GM12878 (cell line): ENCODE results near the gene PITPNC1. TPM values are rescaled to one million over a fixed set of nuclear protein-coding genes. Genes with fewer than 3 reads are reported as not detected.

ENCODE experiments used
- BCL3 ChIP-seq: IDR thresholded peaks from 2 replicates; pipeline ENCODE4 v1.6.1; 2011; ENCODE audit warnings: borderline replicate concordance, low read depth, mild to moderate bottlenecking, moderate library complexity, low read length; ENCODE audit not compliant: insufficient read depth, poor library complexity, severe bottlenecking
- BHLHE40 ChIP-seq, 2 experiments: fragments of 450-650 bp in 1 of 2; IDR thresholded peaks; 2 replicates each; pipeline ENCODE4 v1.6.1; 2011 to 2017; ENCODE audit warnings: low read depth in 2 of 2, borderline replicate concordance in 1 of 2, improper control_type of control experiment in 1 of 2, low read length in 1 of 2, mild to moderate bottlenecking in 1 of 2
- E2F4 ChIP-seq: IDR thresholded peaks from 2 replicates; pipeline ENCODE4 v1.6.1; 2012; ENCODE audit warnings: low read depth, low read length, improper control_type of control experiment
- FOXK2 ChIP-seq: fragments of 450-650 bp; IDR thresholded peaks from 2 replicates; pipeline ENCODE4 v1.6.1; 2017; ENCODE audit warnings: mild to moderate bottlenecking, moderate library complexity
- MYC ChIP-seq: IDR thresholded peaks from 2 replicates; pipeline ENCODE4 v1.6.1; 2011; ENCODE audit warnings: mild to moderate bottlenecking, low read length, moderate library complexity, inconsistent platforms; ENCODE audit not compliant: insufficient read depth, insufficient replicate concordance, insufficient read length, severe bottlenecking
- NRF1 ChIP-seq: conservative IDR thresholded peaks from 2 replicates; pipeline ENCODE4 v1.6.1; 2011; ENCODE audit warnings: mild to moderate bottlenecking, low read depth, low read length, improper control_type of control experiment
- PKNOX1 ChIP-seq: fragments of 450-650 bp; IDR thresholded peaks from 2 replicates; pipeline ENCODE4 v1.6.1; 2016; ENCODE audit warnings: mild to moderate bottlenecking
- POLR2AphosphoS2 ChIP-seq: IDR thresholded peaks from 2 replicates; pipeline ENCODE4 v1.6.1; 2011; ENCODE audit warnings: low read depth, mild to moderate bottlenecking, low read length, improper control_type of control experiment, moderate library complexity
- RB1 ChIP-seq: fragments of 450-650 bp; formaldehyde crosslinking; IDR thresholded peaks from 2 replicates; pipeline ENCODE4 v1.6.1; 2017; ENCODE audit warnings: mild to moderate bottlenecking, borderline replicate concordance
- REST ChIP-seq: IDR thresholded peaks from 2 replicates; pipeline ENCODE4 v1.6.1; 2012; ENCODE audit warnings: mild to moderate bottlenecking, low read depth, low read length
- RUNX3 ChIP-seq: IDR thresholded peaks from 2 replicates; pipeline ENCODE4 v1.6.1; 2012; ENCODE audit warnings: low read length, inconsistent platforms
- TARDBP ChIP-seq: IDR thresholded peaks from 2 replicates; pipeline ENCODE4 v1.6.1; 2016; ENCODE audit warnings: borderline replicate concordance
- TCF7 ChIP-seq: IDR thresholded peaks from 2 replicates; pipeline ENCODE4 v1.6.1; 2014; ENCODE audit warnings: antibody characterized with exemption, borderline replicate concordance
- ZNF217 ChIP-seq: fragments of 450-650 bp; IDR thresholded peaks from 2 replicates; pipeline ENCODE4 v1.6.1; 2017; ENCODE audit warnings: antibody characterized with exemption, mild to moderate bottlenecking
- ZNF24 ChIP-seq: fragments of 450-650 bp; IDR thresholded peaks from 2 replicates; pipeline ENCODE4 v1.6.1; 2017; ENCODE audit warnings: antibody characterized with exemption, mild to moderate bottlenecking
- polyA plus RNA-seq, 11 experiments: library from polyadenylated mRNA; depleted of rRNA in 4 of 11; unstranded in 6 of 11; stranded (reverse) in 5 of 11; fragments of >200 nt; fragmentation: Nextera tagmentation in 4 of 11; fragmentation: Illumina TruSeq in 1 of 11; extraction: Ambion mirVana in 4 of 11; extraction: Trizol in 1 of 11; gene quantifications; 1 replicate in 1 of 11; 2 replicates in 10 of 11; pipeline versions ENCODE4 v1.2.1 to v1.2.3, GENCODE V29; 2011 to 2016; ENCODE audit warnings: inconsistent platforms in 2 of 11, missing spikeins in 2 of 11, low read depth in 1 of 11
- total RNA-seq, 4 experiments: library from RNA; depleted of rRNA in 3 of 4; stranded (reverse); fragments of >200 nt in 3 of 4; fragmentation: Illumina TruSeq in 1 of 4; extraction: Trizol in 1 of 4; gene quantifications; 2 replicates each; pipeline versions ENCODE4 v1.2.1 to v1.2.3, GENCODE V29; 2013 to 2021
- TF ChIP-seq, protein P1 (sequence below): fragments of 450-650 bp; IDR thresholded peaks from 2 replicates; pipeline ENCODE4 v1.6.1; 2017; ENCODE audit warnings: mild to moderate bottlenecking, moderate library complexity

The PITPNC1 gene
- total and polyA plus RNA-seq, 10 of the 15 experiments (the other 5 are each of a cell fraction or from before 2014, with no cell fraction given): 12.2 to 62.4 (median 47.3) TPM

DNA sequence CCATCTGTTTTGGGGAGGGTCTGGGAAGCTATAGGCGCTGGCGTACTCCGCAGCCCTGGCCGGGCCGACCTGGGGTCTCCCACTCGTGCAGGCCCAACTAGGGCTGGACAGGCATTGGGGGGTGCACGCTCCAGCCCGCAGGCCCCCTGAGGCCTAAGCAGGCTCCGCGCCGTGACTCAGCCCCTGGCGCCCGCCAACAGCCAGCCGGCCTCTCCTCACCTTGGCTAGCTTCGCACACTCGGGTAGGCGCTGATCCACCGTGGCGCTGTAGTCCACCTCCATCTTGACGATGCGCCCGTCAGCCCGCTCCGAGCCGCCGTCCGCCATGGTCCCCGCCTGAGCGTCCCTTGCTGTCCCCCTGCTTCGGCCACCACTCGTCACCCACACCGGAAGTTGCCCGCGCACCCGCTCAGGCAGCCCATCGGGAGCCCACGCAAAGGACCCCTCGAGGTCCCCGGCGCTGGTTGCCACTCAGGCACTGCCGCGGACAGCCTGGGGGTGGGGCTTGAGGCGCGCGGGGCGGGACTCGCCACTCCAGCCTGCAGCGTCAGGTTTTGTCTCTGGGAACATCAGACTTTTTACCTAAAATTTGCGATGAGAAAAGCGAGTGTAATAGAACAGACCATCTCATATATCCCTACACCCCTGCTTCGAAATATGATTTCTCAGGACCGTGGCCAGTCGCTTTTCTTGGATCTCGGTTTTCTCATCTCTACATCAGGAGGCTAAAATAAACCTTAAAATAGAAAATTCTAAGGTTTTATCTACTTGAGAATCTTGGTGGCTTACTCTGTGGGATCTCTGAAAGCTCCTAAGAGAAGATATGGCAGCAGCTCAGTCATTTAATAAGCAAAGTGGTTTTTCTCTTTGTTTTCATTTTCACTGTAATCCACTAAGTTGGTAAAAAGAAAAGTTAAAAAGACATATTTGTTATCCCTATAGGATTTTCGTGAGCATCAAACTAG lies 10.6 kb upstream of the PITPNC1 start, which contains the start of gene PSMD12 (continued):
- TF ChIP-seq REST: 0 out of 2 replicates have a peak, but pooled peaks have one; percentile 16
- TF ChIP-seq PKNOX1: peak; percentile 57; the same call in 1 of the 2 replicates
- TF ChIP-seq NRF1: peak; percentile 49
- peak; percentile 21 for TF ChIP-seq RUNX3
- TF ChIP-seq ZNF24: no peak
- peak; percentile 74; the same call in 1 of the 2 replicates for TF ChIP-seq RB1
- peak in 1 of 2 experiments; percentile 19; a peak in 1 of 4 replicates for TF ChIP-seq BHLHE40 (IDR thresholded peaks at IDR 0.05; ENCODE audit: borderline replicate concordance in 1 of 2, low read depth in 2 of 2, low read length in 1 of 2)
- TF ChIP-seq ZNF217: no peak
- peak; percentile 93 for TF ChIP-seq MYC
- TF ChIP-seq, protein P1, sequence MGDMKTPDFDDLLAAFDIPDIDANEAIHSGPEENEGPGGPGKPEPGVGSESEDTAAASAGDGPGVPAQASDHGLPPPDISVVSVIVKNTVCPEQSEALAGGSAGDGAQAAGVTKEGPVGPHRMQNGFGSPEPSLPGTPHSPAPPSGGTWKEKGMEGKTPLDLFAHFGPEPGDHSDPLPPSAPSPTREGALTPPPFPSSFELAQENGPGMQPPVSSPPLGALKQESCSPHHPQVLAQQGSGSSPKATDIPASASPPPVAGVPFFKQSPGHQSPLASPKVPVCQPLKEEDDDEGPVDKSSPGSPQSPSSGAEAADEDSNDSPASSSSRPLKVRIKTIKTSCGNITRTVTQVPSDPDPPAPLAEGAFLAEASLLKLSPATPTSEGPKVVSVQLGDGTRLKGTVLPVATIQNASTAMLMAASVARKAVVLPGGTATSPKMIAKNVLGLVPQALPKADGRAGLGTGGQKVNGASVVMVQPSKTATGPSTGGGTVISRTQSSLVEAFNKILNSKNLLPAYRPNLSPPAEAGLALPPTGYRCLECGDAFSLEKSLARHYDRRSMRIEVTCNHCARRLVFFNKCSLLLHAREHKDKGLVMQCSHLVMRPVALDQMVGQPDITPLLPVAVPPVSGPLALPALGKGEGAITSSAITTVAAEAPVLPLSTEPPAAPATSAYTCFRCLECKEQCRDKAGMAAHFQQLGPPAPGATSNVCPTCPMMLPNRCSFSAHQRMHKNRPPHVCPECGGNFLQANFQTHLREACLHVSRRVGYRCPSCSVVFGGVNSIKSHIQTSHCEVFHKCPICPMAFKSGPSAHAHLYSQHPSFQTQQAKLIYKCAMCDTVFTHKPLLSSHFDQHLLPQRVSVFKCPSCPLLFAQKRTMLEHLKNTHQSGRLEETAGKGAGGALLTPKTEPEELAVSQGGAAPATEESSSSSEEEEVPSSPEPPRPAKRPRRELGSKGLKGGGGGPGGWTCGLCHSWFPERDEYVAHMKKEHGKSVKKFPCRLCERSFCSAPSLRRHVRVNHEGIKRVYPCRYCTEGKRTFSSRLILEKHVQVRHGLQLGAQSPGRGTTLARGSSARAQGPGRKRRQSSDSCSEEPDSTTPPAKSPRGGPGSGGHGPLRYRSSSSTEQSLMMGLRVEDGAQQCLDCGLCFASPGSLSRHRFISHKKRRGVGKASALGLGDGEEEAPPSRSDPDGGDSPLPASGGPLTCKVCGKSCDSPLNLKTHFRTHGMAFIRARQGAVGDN: 0 out of 2 replicates have a peak, but pooled peaks have one; percentile 62
- 0 out of 2 replicates have a peak, but pooled peaks have one; percentile 52 for TF ChIP-seq E2F4
- peak; percentile 79; the same call in 1 of the 2 replicates for TF ChIP-seq POLR2AphosphoS2
- TF ChIP-seq BCL3: no peak
- 0 out of 2 replicates have a peak, but pooled peaks have one; percentile 50 for TF ChIP-seq TARDBP
- TF ChIP-seq FOXK2: no peak
- TF ChIP-seq TCF7: no peak
